ENCODE results near the gene THPO. TPM values are rescaled to one million over a fixed set of nuclear protein-coding genes. Genes with fewer than 3 reads are reported as not detected.

Gene THPO
- total RNA-seq, 1 experiment from 2014 or later, result 0.55 TPM

DNA sequence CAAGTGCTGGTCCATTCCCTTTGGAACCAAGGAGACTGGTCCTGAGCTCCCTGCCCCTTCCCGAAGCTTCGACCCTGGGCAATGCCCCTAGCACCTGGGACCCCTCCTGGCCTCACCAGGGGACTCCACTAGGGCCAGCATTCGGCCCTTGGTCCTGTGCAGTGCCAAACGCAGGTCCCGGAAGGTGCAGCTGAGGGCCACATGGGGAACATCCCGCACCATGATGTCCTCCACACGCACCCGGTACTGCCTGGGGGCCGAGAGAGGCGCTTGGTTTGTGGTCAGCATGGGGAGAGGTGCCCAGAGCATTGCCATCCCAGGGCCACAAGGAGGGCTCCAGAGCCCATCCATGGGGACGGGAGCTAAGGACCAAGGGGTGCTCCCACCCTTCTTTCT is 24.5 kb downstream of the THPO start (continued):
- TF ChIP-seq, protein P1, sequence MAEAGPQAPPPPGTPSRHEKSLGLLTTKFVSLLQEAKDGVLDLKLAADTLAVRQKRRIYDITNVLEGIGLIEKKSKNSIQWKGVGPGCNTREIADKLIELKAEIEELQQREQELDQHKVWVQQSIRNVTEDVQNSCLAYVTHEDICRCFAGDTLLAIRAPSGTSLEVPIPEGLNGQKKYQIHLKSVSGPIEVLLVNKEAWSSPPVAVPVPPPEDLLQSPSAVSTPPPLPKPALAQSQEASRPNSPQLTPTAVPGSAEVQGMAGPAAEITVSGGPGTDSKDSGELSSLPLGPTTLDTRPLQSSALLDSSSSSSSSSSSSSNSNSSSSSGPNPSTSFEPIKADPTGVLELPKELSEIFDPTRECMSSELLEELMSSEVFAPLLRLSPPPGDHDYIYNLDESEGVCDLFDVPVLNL (CRISPR knock-in tag; IDR thresholded peaks at IDR 0.05; ENCODE audit: borderline replicate concordance, low read depth), result no peak
- TF ChIP-seq GTF2I (CRISPR knock-in tag; conservative IDR thresholded peaks at IDR 0.05), result no peak
- TF ChIP-seq ZNF423 (CRISPR knock-in tag; IDR thresholded peaks at IDR 0.05), result no peak
- TF ChIP-seq NFATC4 (CRISPR knock-in tag; IDR thresholded peaks at IDR 0.05), result no peak

- ChIA-PET CTCF (interaction anchor here (0.5 to 2.4 kb wide), 7 partner anchors 9 to 189 kb away, joined by 3 to 12 read pairs (median 5); no protein-coding TSS in a partner anchor), POLR2A (interaction anchor here (1.2 kb wide), 1 partner anchor 9 kb away, joined by 9 read pairs; no protein-coding TSS in a partner anchor)
- no peak for TF ChIP-seq HMGXB4 (CRISPR knock-in tag; IDR thresholded peaks at IDR 0.05)
- no peak for TF ChIP-seq CREM (CRISPR knock-in tag; IDR thresholded peaks at IDR 0.05)
- TF ChIP-seq TEAD1 (CRISPR knock-in tag; IDR thresholded peaks at IDR 0.05), result no peak
- no peak for TF ChIP-seq IRF2 (CRISPR knock-in tag; IDR thresholded peaks at IDR 0.05; ENCODE audit: borderline replicate concordance, low read depth)
- no peak for TF ChIP-seq ZNF263 (CRISPR knock-in tag; IDR thresholded peaks at IDR 0.05; ENCODE audit: low read depth)
- TF ChIP-seq, protein P2, sequence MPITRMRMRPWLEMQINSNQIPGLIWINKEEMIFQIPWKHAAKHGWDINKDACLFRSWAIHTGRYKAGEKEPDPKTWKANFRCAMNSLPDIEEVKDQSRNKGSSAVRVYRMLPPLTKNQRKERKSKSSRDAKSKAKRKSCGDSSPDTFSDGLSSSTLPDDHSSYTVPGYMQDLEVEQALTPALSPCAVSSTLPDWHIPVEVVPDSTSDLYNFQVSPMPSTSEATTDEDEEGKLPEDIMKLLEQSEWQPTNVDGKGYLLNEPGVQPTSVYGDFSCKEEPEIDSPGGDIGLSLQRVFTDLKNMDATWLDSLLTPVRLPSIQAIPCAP (CRISPR knock-in tag; IDR thresholded peaks at IDR 0.05), result no peak
- TF ChIP-seq GTF2I (CRISPR knock-in tag; conservative IDR thresholded peaks at IDR 0.05), result no peak
- TF ChIP-seq, protein P3, sequence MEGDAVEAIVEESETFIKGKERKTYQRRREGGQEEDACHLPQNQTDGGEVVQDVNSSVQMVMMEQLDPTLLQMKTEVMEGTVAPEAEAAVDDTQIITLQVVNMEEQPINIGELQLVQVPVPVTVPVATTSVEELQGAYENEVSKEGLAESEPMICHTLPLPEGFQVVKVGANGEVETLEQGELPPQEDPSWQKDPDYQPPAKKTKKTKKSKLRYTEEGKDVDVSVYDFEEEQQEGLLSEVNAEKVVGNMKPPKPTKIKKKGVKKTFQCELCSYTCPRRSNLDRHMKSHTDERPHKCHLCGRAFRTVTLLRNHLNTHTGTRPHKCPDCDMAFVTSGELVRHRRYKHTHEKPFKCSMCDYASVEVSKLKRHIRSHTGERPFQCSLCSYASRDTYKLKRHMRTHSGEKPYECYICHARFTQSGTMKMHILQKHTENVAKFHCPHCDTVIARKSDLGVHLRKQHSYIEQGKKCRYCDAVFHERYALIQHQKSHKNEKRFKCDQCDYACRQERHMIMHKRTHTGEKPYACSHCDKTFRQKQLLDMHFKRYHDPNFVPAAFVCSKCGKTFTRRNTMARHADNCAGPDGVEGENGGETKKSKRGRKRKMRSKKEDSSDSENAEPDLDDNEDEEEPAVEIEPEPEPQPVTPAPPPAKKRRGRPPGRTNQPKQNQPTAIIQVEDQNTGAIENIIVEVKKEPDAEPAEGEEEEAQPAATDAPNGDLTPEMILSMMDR (IDR thresholded peaks at IDR 0.05), result no peak
- TF ChIP-seq PREB (CRISPR knock-in tag; IDR thresholded peaks at IDR 0.05; ENCODE audit: borderline replicate concordance), result no peak
- no peak for TF ChIP-seq E2F5 (CRISPR knock-in tag; IDR thresholded peaks at IDR 0.05)
- TF ChIP-seq PRDM15 (CRISPR knock-in tag; IDR thresholded peaks at IDR 0.05), result no peak
- TF ChIP-seq, protein P4, sequence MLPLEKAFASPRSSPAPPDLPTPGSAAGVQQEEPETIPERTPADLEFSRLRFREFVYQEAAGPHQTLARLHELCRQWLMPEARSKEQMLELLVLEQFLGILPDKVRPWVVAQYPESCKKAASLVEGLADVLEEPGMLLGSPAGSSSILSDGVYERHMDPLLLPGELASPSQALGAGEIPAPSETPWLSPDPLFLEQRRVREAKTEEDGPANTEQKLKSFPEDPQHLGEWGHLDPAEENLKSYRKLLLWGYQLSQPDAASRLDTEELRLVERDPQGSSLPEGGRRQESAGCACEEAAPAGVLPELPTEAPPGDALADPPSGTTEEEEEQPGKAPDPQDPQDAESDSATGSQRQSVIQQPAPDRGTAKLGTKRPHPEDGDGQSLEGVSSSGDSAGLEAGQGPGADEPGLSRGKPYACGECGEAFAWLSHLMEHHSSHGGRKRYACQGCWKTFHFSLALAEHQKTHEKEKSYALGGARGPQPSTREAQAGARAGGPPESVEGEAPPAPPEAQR (CRISPR knock-in tag; IDR thresholded peaks at IDR 0.05), result no peak
- no peak for TF ChIP-seq GRHL2 (CRISPR knock-in tag; IDR thresholded peaks at IDR 0.05; ENCODE audit: insufficient replicate concordance, severe bottlenecking)
- TF ChIP-seq, protein P5, sequence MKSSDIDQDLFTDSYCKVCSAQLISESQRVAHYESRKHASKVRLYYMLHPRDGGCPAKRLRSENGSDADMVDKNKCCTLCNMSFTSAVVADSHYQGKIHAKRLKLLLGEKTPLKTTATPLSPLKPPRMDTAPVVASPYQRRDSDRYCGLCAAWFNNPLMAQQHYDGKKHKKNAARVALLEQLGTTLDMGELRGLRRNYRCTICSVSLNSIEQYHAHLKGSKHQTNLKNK (CRISPR knock-in tag; IDR thresholded peaks at IDR 0.05), result no peak
- TF ChIP-seq SMAD4 (CRISPR knock-in tag; IDR thresholded peaks at IDR 0.05), result no peak
- no peak for TF ChIP-seq NFE2L1 (CRISPR knock-in tag; IDR thresholded peaks at IDR 0.05)
- TF ChIP-seq ATF3 (CRISPR knock-in tag; conservative IDR thresholded peaks at IDR 0.05), result no peak
- no peak for TF ChIP-seq ZNF416 (CRISPR knock-in tag; IDR thresholded peaks at IDR 0.05)
- Mint-ChIP-seq H3K36me3 (peaks cover 15% of the 10 kb centered on the region), H3K4me1 (peaks cover 11% of the 10 kb centered on the region), H3K9me3 (no peaks in the 10 kb centered on the region), H3K4me3 (no peak overlapping the region), H3K27ac (no peak overlapping the region), H3K27me3 (ENCODE audit: low read depth) (no peaks in the 10 kb centered on the region)
- no peak for DNase-seq (ENCODE audit: low spot score)
- no peak for ATAC-seq
Observed at GRCh38 chr3:184352897-184353545, 25.0 kb downstream of the THPO start.
